C4-2B (cell line): ENCODE data around the gene HES7.

Experiments used
- H3K27ac ChIP-seq: fragments of 450-650 bp; 2 replicates; pipeline ENCODE4 v1.5.1; 2017
- ZFX ChIP-seq: fragments of 450-650 bp; IDR thresholded peaks from 2 replicates; pipeline ENCODE4 v1.6.1; 2017
- TF ChIP-seq, protein P1 (sequence below): fragments of 450-650 bp; conservative IDR thresholded peaks from 2 replicates; pipeline ENCODE4 v1.5.1; 2017; ENCODE audit warnings: mild to moderate bottlenecking

The HES7 gene

GRCh38 chr17:8150194-8151119 is 26.6 kb upstream of the HES7 start:
- peak overlapping the region; percentile 76 for H3K27ac ChIP-seq
- no peak for TF ChIP-seq ZFX
- TF ChIP-seq, protein P1, sequence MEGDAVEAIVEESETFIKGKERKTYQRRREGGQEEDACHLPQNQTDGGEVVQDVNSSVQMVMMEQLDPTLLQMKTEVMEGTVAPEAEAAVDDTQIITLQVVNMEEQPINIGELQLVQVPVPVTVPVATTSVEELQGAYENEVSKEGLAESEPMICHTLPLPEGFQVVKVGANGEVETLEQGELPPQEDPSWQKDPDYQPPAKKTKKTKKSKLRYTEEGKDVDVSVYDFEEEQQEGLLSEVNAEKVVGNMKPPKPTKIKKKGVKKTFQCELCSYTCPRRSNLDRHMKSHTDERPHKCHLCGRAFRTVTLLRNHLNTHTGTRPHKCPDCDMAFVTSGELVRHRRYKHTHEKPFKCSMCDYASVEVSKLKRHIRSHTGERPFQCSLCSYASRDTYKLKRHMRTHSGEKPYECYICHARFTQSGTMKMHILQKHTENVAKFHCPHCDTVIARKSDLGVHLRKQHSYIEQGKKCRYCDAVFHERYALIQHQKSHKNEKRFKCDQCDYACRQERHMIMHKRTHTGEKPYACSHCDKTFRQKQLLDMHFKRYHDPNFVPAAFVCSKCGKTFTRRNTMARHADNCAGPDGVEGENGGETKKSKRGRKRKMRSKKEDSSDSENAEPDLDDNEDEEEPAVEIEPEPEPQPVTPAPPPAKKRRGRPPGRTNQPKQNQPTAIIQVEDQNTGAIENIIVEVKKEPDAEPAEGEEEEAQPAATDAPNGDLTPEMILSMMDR: no peak

- TF ChIP-seq, protein P1: no peak
- TF ChIP-seq ZFX: no peak
These were observed 25.7 kb upstream of the HES7 start for GRCh38 chr17:8149419-8150193.

GRCh38 chr17:8148560-8148959 is 24.7 kb upstream of the HES7 start:
- no peak overlapping the region for H3K27ac ChIP-seq
- TF ChIP-seq, protein P1: no peak
- TF ChIP-seq ZFX: no peak

More at GRCh38 chr17:8149419-8150193, 25.7 kb upstream of the HES7 start:
- H3K27ac ChIP-seq: no peak overlapping the region

DNA sequence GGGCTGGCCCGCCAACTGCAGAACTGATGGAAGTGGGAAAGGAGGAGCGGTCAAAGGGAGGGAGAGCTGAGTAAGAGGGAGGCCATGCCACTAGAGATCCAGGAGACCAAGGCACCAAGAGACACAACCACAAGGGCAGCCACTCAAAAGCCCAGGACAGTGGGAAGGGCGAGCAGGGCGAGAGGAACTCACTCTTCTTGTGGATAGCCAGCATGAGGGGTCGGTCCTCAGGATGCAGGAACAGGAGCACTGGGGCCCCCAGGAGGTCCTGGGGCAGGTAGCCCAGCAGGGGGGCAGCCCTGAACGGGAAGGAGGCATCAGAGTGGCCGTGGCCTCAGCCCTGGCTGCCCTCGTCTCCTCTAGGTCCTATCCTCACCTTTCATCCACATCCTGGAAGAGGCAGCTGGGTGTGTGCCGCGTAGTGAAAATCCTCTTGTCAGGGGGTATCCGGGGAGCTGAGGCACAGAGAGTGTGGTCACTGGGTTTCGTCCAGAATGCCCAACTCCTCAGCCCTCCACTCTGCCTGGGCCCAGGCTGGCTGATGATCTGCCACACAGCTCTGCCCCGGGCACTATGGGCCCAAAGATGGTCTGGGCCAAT is 24.0 kb upstream of the HES7 start:
- no peak for TF ChIP-seq ZFX
- TF ChIP-seq, protein P1: no peak
- H3K27ac ChIP-seq: no peak overlapping the region

- TF ChIP-seq ZFX: no peak
- TF ChIP-seq, protein P1: no peak
- H3K27ac ChIP-seq: no peak overlapping the region
These were observed 23.4 kb upstream of the HES7 start for GRCh38 chr17:8147141-8147804.

- no peak overlapping the region for H3K27ac ChIP-seq
- TF ChIP-seq, protein P1: no peak
These were observed 22.7 kb upstream of the HES7 start for GRCh38 chr17:8146381-8147140.
